SU-DHL-6 (cell line): ENCODE measurements around the gene CA12.

Experiments
- CTCF ChIP-seq: fragments of 200-600 bp; sonication (generic); IDR thresholded peaks from one replicate; pipeline ENCODE4 v1.5.1; 2017; ENCODE audit warnings: antibody characterized with exemption, mild to moderate bottlenecking, low read length, moderate library complexity; ENCODE audit not compliant: insufficient read depth, poor library complexity, severe bottlenecking
- EZH2phosphoT487 ChIP-seq: fragments of 200-600 bp; sonication (generic), shearing (Covaris generic); conservative IDR thresholded peaks from 2 replicates; pipeline ENCODE4 v1.6.1; 2018; ENCODE audit warnings: mild to moderate bottlenecking, antibody characterized with exemption, low read length, moderate library complexity, mixed read lengths

- TF ChIP-seq CTCF, result no peak
- TF ChIP-seq EZH2phosphoT487, result no peak
Measured at GRCh38 chr15:63338170-63338569, 43.5 kb downstream of the CA12 start.
